Activated naive CD4-positive, alpha-beta T cell treated with anti-CD3 and anti-CD28 coated beads for 36 hours (primary cell): ENCODE results near the gene TARS2. TPM values are rescaled to one million over a fixed set of nuclear protein-coding genes. Genes with fewer than 3 reads are reported as not detected.

Experiments
- CTCF ChIA-PET: fragments of 350-600 bp; sonication (Branson Sonifier 250); formaldehyde crosslinking; loops from one replicate; lab custom pipeline; 2021; ENCODE audit warnings: antibody characterized with exemption; lab: Charles Lee
- DNase-seq: peaks from one replicate; pipeline ENCODE4 v3.0.0-alpha.2; 2020
- H3K27ac Mint-ChIP-seq: one replicate; pipeline ENCODE4 v1.8.0; 2021; ENCODE audit warnings: mild to moderate bottlenecking, mixed read lengths
- H3K27me3 Mint-ChIP-seq: one replicate; pipeline ENCODE4 v1.8.0; 2021; ENCODE audit warnings: low read depth, mixed read lengths
- H3K36me3 Mint-ChIP-seq: one replicate; pipeline ENCODE4 v1.8.0; 2021; ENCODE audit warnings: low read depth, mixed read lengths
- H3K4me1 Mint-ChIP-seq: one replicate; pipeline ENCODE4 v1.8.0; 2021; ENCODE audit warnings: low read depth, mixed read lengths
- H3K4me3 Mint-ChIP-seq: one replicate; pipeline ENCODE4 v1.8.0; 2021; ENCODE audit warnings: mild to moderate bottlenecking, moderate library complexity, mixed read lengths
- H3K9me3 Mint-ChIP-seq: one replicate; pipeline ENCODE4 v1.8.0; 2021; ENCODE audit warnings: mixed read lengths
- intact Hi-C: fragments of 100-400 bp; cut with micrococcal nuclease; formaldehyde crosslinking; loops from one replicate; pipeline ENCODE4 v1.15.1; 2023
- microRNA-seq: library from miRNA; unstranded; fragments of <30 nt; microRNA quantifications from one replicate; pipeline ENCODE4 v1.2.0, GENCODE V29; 2022; ENCODE audit warnings: borderline microRNAs expressed, borderline replicate concordance
- total RNA-seq, 2 experiments: library from RNA; stranded (reverse); gene quantifications; one replicate each; pipeline ENCODE4 v1.2.3, GENCODE V29; 2021

The TARS2 gene
- total RNA-seq, 2 experiments from 2014 or later = 43.7 to 46.0 TPM

- CTCF ChIA-PET = no interaction called here
- Mint-ChIP-seq H3K36me3 (no peaks in the 10 kb centered on the region), H3K27ac (no peak overlapping the region), H3K9me3 (no peaks in the 10 kb centered on the region), H3K4me3 (no peak overlapping the region), H3K4me1 (peaks cover 29% of the 10 kb centered on the region), H3K27me3 (peaks cover 24% of the 10 kb centered on the region)
- intact Hi-C loops = no loop called here
- no peak for DNase-seq
Measured at GRCh38 chr1:150553392-150554085, 66.3 kb downstream of the TARS2 start.

- DNase-seq = no peak
- no peaks in the 10 kb centered on the region for H3K9me3 Mint-ChIP-seq
- no peaks in the 10 kb centered on the region for H3K36me3 Mint-ChIP-seq
- intact Hi-C loops = no loop called here
- CTCF ChIA-PET = no interaction called here
- peaks cover 28% of the 10 kb centered on the region for H3K4me1 Mint-ChIP-seq
- H3K27ac Mint-ChIP-seq = no peak overlapping the region
- no peak overlapping the region for H3K4me3 Mint-ChIP-seq
- H3K27me3 Mint-ChIP-seq = peaks cover 22% of the 10 kb centered on the region
Measured at GRCh38 chr1:150554086-150554452, 66.8 kb downstream of the TARS2 start.

GRCh38 chr1:150555198-150555970, 68.2 kb downstream of the TARS2 start:
- CTCF ChIA-PET = no interaction called here

GRCh38 chr1:150555971-150556865, 69.0 kb downstream of the TARS2 start:
- Mint-ChIP-seq H3K36me3 (no peaks in the 10 kb centered on the region), H3K27me3 (peaks cover 7% of the 10 kb centered on the region), H3K9me3 (no peaks in the 10 kb centered on the region), H3K27ac (no peak overlapping the region), H3K4me3 (no peak overlapping the region), H3K4me1 (peaks cover 28% of the 10 kb centered on the region)
- intact Hi-C loops = no loop called here
- no peak for DNase-seq
- CTCF ChIA-PET = interaction anchor here (1.0 kb wide), 1 partner anchor 65 kb away, joined by 3 read pairs; no protein-coding TSS in a partner anchor

More at GRCh38 chr1:150555198-150555970, 68.2 kb downstream of the TARS2 start:
- intact Hi-C loops = no loop called here
- no peaks in the 10 kb centered on the region for H3K9me3 Mint-ChIP-seq
- H3K4me3 Mint-ChIP-seq = no peak overlapping the region
- no peak overlapping the region for H3K27ac Mint-ChIP-seq
- H3K36me3 Mint-ChIP-seq = no peaks in the 10 kb centered on the region
- no peak for DNase-seq
- H3K27me3 Mint-ChIP-seq = peaks cover 14% of the 10 kb centered on the region
- peaks cover 28% of the 10 kb centered on the region for H3K4me1 Mint-ChIP-seq

- no peak for DNase-seq
- Mint-ChIP-seq H3K36me3 (no peaks in the 10 kb centered on the region), H3K4me1 (peaks cover 21% of the 10 kb centered on the region), H3K4me3 (no peak overlapping the region), H3K27ac (no peak overlapping the region), H3K27me3 (peaks cover 2% of the 10 kb centered on the region), H3K9me3 (no peaks in the 10 kb centered on the region)
- CTCF ChIA-PET = interaction anchor here (1.0 kb wide), 1 partner anchor 64 kb away, joined by 3 read pairs; no protein-coding TSS in a partner anchor
- intact Hi-C loops = no loop called here
Measured at GRCh38 chr1:150557065-150557600, 69.9 kb downstream of the TARS2 start.

Small RNA genes within 50 kb of the gene (microRNA-seq; reads per million reads assigned to microRNA genes)
- gene MIR4257 (not detected), gene MIR6878 (2.2 reads per million)

Other genes starting within 250 kb of the TARS2 start
- gene CA14, start 229.6 kb upstream of the TARS2 start, total RNA-seq = not detected
- 10 to 100 TPM; 71.2 to 75.7 TPM for gene APH1A, start 218.4 kb upstream of the TARS2 start, total RNA-seq
- under 1 TPM; 0.41 to 0.86 TPM for gene C1orf54, start 214.6 kb upstream of the TARS2 start, total RNA-seq
- 1 to 10 TPM in 1 of 2 experiments, under 1 TPM in 1; 0.84 to 1.0 TPM for gene CIART, start 204.9 kb upstream of the TARS2 start, total RNA-seq
- 10 to 100 TPM; 80.3 to 83.8 TPM for gene MRPS21, start 193.6 kb upstream of the TARS2 start, total RNA-seq
- 10 to 100 TPM; 49.1 to 52.5 TPM for gene PRPF3, start 165.9 kb upstream of the TARS2 start, total RNA-seq
- gene RPRD2, start 123.3 kb upstream of the TARS2 start, total RNA-seq = 10 to 100 TPM; 20.9 to 22.9 TPM
- gene ECM1, start 20.7 kb downstream of the TARS2 start, total RNA-seq = under 1 TPM; 0.69 to 0.88 TPM
- gene FALEC, start 28.3 kb downstream of the TARS2 start, total RNA-seq = not detected
- gene ADAMTSL4, start 62.0 kb downstream of the TARS2 start, total RNA-seq = 1 to 10 TPM; 1.3 to 2.0 TPM
- gene MCL1, start 92.2 kb downstream of the TARS2 start, total RNA-seq = 100 to 1,000 TPM; 228 to 235 TPM
- 100 to 1,000 TPM; 187 to 193 TPM for gene ENSA, start 142.2 kb downstream of the TARS2 start, total RNA-seq
- gene GOLPH3L, start 209.7 kb downstream of the TARS2 start, total RNA-seq = 10 to 100 TPM; 17.1 to 18.2 TPM
- gene HORMAD1, start 233.5 kb downstream of the TARS2 start, total RNA-seq = not detected